ENCODE measurements around the gene ATP5ME. TPM values are rescaled to one million over a fixed set of nuclear protein-coding genes. Genes with fewer than 3 reads are reported as not detected.

The ATP5ME gene
- total and polyA plus RNA-seq, 8 donors = 88.4 to 318 (median 115) TPM

DNA sequence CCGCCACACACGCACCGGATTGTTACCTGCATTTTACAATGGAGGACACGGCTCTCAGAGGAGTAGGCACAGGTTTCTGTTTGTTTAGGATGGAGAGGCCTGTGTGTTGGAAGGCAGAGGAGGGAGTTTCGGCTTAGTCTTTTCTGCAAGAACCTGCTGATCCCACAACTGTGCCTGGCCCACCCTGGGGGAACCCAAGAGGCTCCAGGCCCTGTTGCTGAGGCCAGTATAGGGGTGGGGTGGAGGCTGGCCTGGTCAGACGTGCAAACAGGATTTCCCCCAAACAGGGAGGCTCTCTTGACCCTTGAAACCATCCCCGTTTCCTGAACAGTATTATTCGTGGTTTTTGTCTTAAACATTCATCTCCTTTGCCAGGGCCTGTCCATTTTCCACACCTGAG, 15.6 kb upstream of the ATP5ME start:
- intact Hi-C loops (cut with DNase I) = no loop called here
- FAIRE-seq (no peak), DNase-seq (peak in 1 of 6 donors; percentile 36), ATAC-seq (no peak)
- 79 to 88% methylated on average over 8 of the region's 8 CpGs for WGBS, 2 donors
- H3K36me3 ChIP-seq = no peaks in the 10 kb centered on the region
- H3K27ac ChIP-seq = peak overlapping the region; percentile 68 to 82 (median 74)
- H3K9me3 ChIP-seq = no peaks in the 10 kb centered on the region
- TF ChIP-seq, protein P1, sequence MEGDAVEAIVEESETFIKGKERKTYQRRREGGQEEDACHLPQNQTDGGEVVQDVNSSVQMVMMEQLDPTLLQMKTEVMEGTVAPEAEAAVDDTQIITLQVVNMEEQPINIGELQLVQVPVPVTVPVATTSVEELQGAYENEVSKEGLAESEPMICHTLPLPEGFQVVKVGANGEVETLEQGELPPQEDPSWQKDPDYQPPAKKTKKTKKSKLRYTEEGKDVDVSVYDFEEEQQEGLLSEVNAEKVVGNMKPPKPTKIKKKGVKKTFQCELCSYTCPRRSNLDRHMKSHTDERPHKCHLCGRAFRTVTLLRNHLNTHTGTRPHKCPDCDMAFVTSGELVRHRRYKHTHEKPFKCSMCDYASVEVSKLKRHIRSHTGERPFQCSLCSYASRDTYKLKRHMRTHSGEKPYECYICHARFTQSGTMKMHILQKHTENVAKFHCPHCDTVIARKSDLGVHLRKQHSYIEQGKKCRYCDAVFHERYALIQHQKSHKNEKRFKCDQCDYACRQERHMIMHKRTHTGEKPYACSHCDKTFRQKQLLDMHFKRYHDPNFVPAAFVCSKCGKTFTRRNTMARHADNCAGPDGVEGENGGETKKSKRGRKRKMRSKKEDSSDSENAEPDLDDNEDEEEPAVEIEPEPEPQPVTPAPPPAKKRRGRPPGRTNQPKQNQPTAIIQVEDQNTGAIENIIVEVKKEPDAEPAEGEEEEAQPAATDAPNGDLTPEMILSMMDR (IDR thresholded peaks at IDR 0.05) = no peak
- no peaks in the 10 kb centered on the region for H3K27me3 ChIP-seq
- peak overlapping the region in 1 of 4 donors; percentile 44 for H3K4me3 ChIP-seq
- peaks cover 0 to 10% (median 0%) of the 10 kb centered on the region in 3 donors for H3K4me1 ChIP-seq

- Histone ChIP-seq H3K4me3 (peak within 1 kb of the TSS; percentile 1 to 44 (median 30)), H3K27ac (peak within 1 kb of the TSS; percentile 68 to 82 (median 74)), H3K4me1 (peaks cover 0 to 10% (median 0%) of the 10 kb centered on the region in 3 donors), H3K27me3 (no peaks in the 10 kb centered on the region), H3K9me3 (no peaks in the 10 kb centered on the region), H3K36me3 (no peaks in the 10 kb centered on the region)
- FAIRE-seq = no peak
- intact Hi-C loops (cut with DNase I) = no loop called here
- peak; percentile 5 to 35 (median 21) for ATAC-seq
- WGBS, 2 donors = 21 to 27% methylated on average over 43 to 59 of the region's 59 CpGs
- TF ChIP-seq, protein P1 (IDR thresholded peaks at IDR 0.05) = no peak
- peak in 4 of 6 donors; percentile 36 to 64 (median 44) for DNase-seq
Measured at GRCh38 chr4:688854-689681, 15.0 kb upstream of the ATP5ME start, which contains the start of gene SLC49A3. Gene SLC49A3, minus strand, starts transcription at chr4:689151. Its CDS starts 24 bp downstream, at chr4:689127.

GRCh38 chr4:687971-688853, 14.1 kb upstream of the ATP5ME start:
- peak overlapping the region; percentile 68 to 82 (median 74) for H3K27ac ChIP-seq

DNA sequence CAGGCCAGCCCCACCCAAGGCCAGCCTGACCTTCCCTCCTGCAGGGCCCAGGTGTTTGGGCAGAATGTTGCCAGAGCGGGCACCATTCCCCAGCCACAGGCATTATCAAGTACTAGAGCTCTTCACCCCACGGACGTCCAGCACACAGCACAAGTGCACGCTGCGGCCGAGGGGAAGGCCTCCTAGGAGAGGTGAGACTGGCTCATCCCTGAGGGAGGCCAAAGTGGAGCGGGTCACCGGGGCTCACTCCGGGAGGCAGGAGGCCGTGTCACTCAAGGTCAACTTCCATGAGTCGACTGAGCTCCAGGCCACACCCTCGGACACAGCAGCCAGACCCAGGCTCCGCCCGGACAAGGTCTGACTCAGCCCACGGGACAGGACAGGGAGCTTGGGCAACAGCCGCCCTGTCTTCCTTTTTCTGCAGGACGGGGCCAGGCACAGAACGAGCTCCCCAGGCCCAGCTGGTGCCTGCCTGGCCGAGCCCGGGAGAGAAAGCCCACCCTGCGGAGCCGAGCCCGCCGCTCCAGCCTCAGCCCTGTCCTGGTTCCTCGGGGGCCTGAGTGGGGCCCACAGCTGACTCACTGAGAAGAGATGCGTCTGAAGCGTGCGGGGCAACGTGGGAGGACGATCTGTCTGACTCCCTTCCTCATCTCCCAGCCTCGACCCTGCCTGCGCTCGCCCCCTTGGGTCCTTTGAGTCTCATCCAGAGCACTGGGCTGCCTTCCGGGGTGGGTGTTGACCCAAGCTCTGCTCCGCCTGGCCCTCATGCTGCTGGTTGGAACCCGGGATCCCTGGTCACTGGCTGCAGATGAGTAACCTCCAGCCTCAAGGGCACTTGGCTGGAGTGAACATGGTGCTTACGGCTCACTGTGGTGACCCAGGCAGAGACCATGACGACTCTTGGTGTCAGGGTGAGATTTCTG, 13.2 kb upstream of the ATP5ME start:
- Histone ChIP-seq H3K36me3 (no peaks in the 10 kb centered on the region), H3K27me3 (no peaks in the 10 kb centered on the region), H3K4me1 (peaks cover 0 to 10% (median 0%) of the 10 kb centered on the region in 3 donors), H3K27ac (peak overlapping the region; percentile 42 to 82 (median 74)), H3K4me3 (no peak overlapping the region), H3K9me3 (no peaks in the 10 kb centered on the region)
- intact Hi-C loops (cut with DNase I) = no loop called here
- ATAC-seq = peak; percentile 68 to 85 (median 77)
- TF ChIP-seq, protein P1 (IDR thresholded peaks at IDR 0.05) = no peak
- no peak for FAIRE-seq
- 64 to 70% methylated on average over 34 to 38 of the region's 38 CpGs for WGBS, 2 donors
- DNase-seq = peak; percentile 73 to 88 (median 80)

More at GRCh38 chr4:687971-688853, 14.1 kb upstream of the ATP5ME start:
- FAIRE-seq (no peak), DNase-seq (peak in 4 of 6 donors; percentile 42 to 77 (median 62)), ATAC-seq (peak; percentile 10 to 64 (median 44))
- WGBS, 2 donors = 48 to 55% methylated on average over 24 to 26 of the region's 26 CpGs
- H3K9me3 ChIP-seq = no peaks in the 10 kb centered on the region
- no peaks in the 10 kb centered on the region for H3K36me3 ChIP-seq
- TF ChIP-seq, protein P1 (IDR thresholded peaks at IDR 0.05) = no peak
- H3K4me1 ChIP-seq = peaks cover 0 to 10% (median 0%) of the 10 kb centered on the region in 3 donors
- H3K4me3 ChIP-seq = peak overlapping the region; percentile 1 to 44 (median 30)
- no peaks in the 10 kb centered on the region for H3K27me3 ChIP-seq
- intact Hi-C loops (cut with DNase I) = no loop called here
